ENCODE results near the gene HOXD11.

GRCh38 chr2:176084611-176085119 lies 22.4 kb upstream of the HOXD11 start:
- no peak for TF ChIP-seq CTCF (IDR thresholded peaks at IDR 0.05)
- no peak for TF ChIP-seq POLR2A (IDR thresholded peaks at IDR 0.05)
